H1 (cell line): Measurements from ENCODE around the gene PCDHA1. TPM values are rescaled to one million over a fixed set of nuclear protein-coding genes. Genes with fewer than 3 reads are reported as not detected.

Experiments used
- CHD7 ChIP-seq: fragments of 300-600 bp; sonication (generic); IDR thresholded peaks from 2 replicates; pipeline ENCODE4 v1.7.1; 2012; ENCODE audit warnings: low read length, moderate library complexity, mild to moderate bottlenecking, inconsistent platforms; ENCODE audit not compliant: insufficient replicate concordance
- EGR1 ChIP-seq: IDR thresholded peaks from 2 replicates; pipeline ENCODE4 v1.6.1; 2011; ENCODE audit warnings: low read depth, low read length, borderline replicate concordance
- RXRA ChIP-seq: IDR thresholded peaks from 2 replicates; pipeline ENCODE4 v1.6.1; 2011; ENCODE audit warnings: low read depth, mild to moderate bottlenecking, low read length, moderate library complexity; ENCODE audit not compliant: insufficient read depth
- SIN3A ChIP-seq, 2 experiments: IDR thresholded peaks in 1 of 2; conservative IDR thresholded peaks in 1 of 2; 2 replicates each; pipeline ENCODE4 v1.6.1; 2011 to 2012; ENCODE audit warnings: low read length in 2 of 2, improper control_type of control experiment in 1 of 2, low read depth in 1 of 2, mild to moderate bottlenecking in 1 of 2
- TBP ChIP-seq: IDR thresholded peaks from 2 replicates; pipeline ENCODE4 v1.6.1; 2011; ENCODE audit warnings: low read depth, low read length, improper control_type of control experiment
- YY1 ChIP-seq: IDR thresholded peaks from 2 replicates; pipeline ENCODE4 v1.6.1; 2011; ENCODE audit warnings: low read depth, mild to moderate bottlenecking, low read length
- polyA plus RNA-seq, 7 experiments: library from polyadenylated mRNA; depleted of rRNA in 3 of 7; stranded (reverse) in 5 of 7; unstranded in 2 of 7; fragments of >200 nt in 5 of 7; fragments of 200-250 nt in 2 of 7; gene quantifications; 1 replicate in 5 of 7; 2 replicates in 1 of 7; 4 replicates in 1 of 7; pipeline versions ENCODE4 v1.2.1 to v1.2.3, GENCODE V29; 2011 to 2013; ENCODE audit warnings: missing spikeins in 2 of 7, mixed read lengths in 2 of 7
- total RNA-seq: library from RNA; stranded (reverse); fragmentation: NEBNext Ultra II Directional; extraction: Animal tissue kit (Norgen Biotek cat#: 25700); gene quantifications from 2 replicates; pipeline ENCODE4 v1.2.1, GENCODE V29; 2021

Gene PCDHA1
- total and polyA plus RNA-seq, 2 of the 8 experiments (the other 6 are each of a cell fraction or from before 2014, with no cell fraction given): 0.23 to 0.50 TPM

GRCh38 chr5:140791089-140791488 is 5.1 kb downstream of the PCDHA1 start (continued):
- TF ChIP-seq TBP: no peak
- no peak for TF ChIP-seq SIN3A (conservative IDR thresholded peaks at IDR 0.05 in 1 of 2, IDR thresholded peaks at IDR 0.05 in 1 of 2; ENCODE audit: low read depth in 1 of 2, low read length in 2 of 2)
- TF ChIP-seq CHD7: no peak
- TF ChIP-seq EGR1: no peak
- no peak for TF ChIP-seq YY1
- TF ChIP-seq RXRA: no peak
- TF ChIP-seq, all 59 proteins: peak for 0
